Kidney epithelial cell (primary cell): Measurements from ENCODE around the gene SMAD3. TPM values are rescaled to one million over a fixed set of nuclear protein-coding genes. Genes with fewer than 3 reads are reported as not detected.

Experiments used
- DNase-seq: peaks from one replicate; pipeline ENCODE4 v3.0.0-alpha.2; 2010; ENCODE audit warnings: low read depth
- H3K27me3 ChIP-seq: 2 replicates; pipeline ENCODE4 v1.6.0; 2011; ENCODE audit warnings: low read length; ENCODE audit not compliant: control insufficient read depth, insufficient read depth
- H3K36me3 ChIP-seq: 2 replicates; pipeline ENCODE4 v1.5.1; 2011; ENCODE audit warnings: low read length; ENCODE audit not compliant: control insufficient read depth, insufficient read depth
- H3K4me3 ChIP-seq: 2 replicates; pipeline ENCODE4 v1.5.1; 2011; ENCODE audit warnings: low read depth, mild to moderate bottlenecking, control low read depth, low read length
- CTCF ChIP-seq: IDR thresholded peaks from 2 replicates; pipeline ENCODE4 v1.5.1; 2011; ENCODE audit warnings: mild to moderate bottlenecking, moderate library complexity, low read length, control low read depth, inconsistent platforms; ENCODE audit not compliant: insufficient read depth, poor library complexity, severe bottlenecking
- total RNA-seq: library from RNA; depleted of rRNA; stranded (reverse); fragments of >200 nt; gene quantifications from 2 replicates; pipeline ENCODE4 v1.2.3, GENCODE V29; 2015

Gene SMAD3
- total RNA-seq, 1 donor from 2014 or later = 34.8 TPM

- no peaks in the 10 kb centered on the region for H3K36me3 ChIP-seq
- H3K4me3 ChIP-seq = no peak overlapping the region
- DNase-seq = no peak
- TF ChIP-seq CTCF = no peak
- H3K27me3 ChIP-seq = no peaks in the 10 kb centered on the region
Measured at GRCh38 chr15:67165254-67166253, 100.2 kb downstream of the SMAD3 start.

- TF ChIP-seq CTCF = no peak
- Histone ChIP-seq H3K36me3 (no peaks in the 10 kb centered on the region), H3K27me3 (no peaks in the 10 kb centered on the region), H3K4me3 (no peak overlapping the region)
- DNase-seq = no peak
Measured at GRCh38 chr15:67166280-67167009, 101.0 kb downstream of the SMAD3 start.

- no peaks in the 10 kb centered on the region for H3K36me3 ChIP-seq
- no peak for TF ChIP-seq CTCF
- no peak overlapping the region for H3K4me3 ChIP-seq
Measured at GRCh38 chr15:67167091-67167490, 101.7 kb downstream of the SMAD3 start.

GRCh38 chr15:67168694-67169093 is 103.3 kb downstream of the SMAD3 start:
- TF ChIP-seq CTCF = no peak
- DNase-seq = no peak
- H3K27me3 ChIP-seq = no peaks in the 10 kb centered on the region
- H3K36me3 ChIP-seq = no peaks in the 10 kb centered on the region
- no peak overlapping the region for H3K4me3 ChIP-seq

More at GRCh38 chr15:67167091-67167490, 101.7 kb downstream of the SMAD3 start:
- no peaks in the 10 kb centered on the region for H3K27me3 ChIP-seq
- no peak for DNase-seq

- Histone ChIP-seq H3K36me3 (no peaks in the 10 kb centered on the region), H3K4me3 (no peak overlapping the region), H3K27me3 (no peaks in the 10 kb centered on the region)
- DNase-seq = no peak
- TF ChIP-seq CTCF = no peak
Measured at GRCh38 chr15:67170143-67170925, 104.9 kb downstream of the SMAD3 start.
